ENCODE results near the gene MYH7B. TPM values are rescaled to one million over a fixed set of nuclear protein-coding genes. Genes with fewer than 3 reads are reported as not detected.

Gene MYH7B
- total and polyA plus RNA-seq, 2 experiments from 2014 or later = 73.2 to 112 TPM

- TF ChIP-seq, protein P1, sequence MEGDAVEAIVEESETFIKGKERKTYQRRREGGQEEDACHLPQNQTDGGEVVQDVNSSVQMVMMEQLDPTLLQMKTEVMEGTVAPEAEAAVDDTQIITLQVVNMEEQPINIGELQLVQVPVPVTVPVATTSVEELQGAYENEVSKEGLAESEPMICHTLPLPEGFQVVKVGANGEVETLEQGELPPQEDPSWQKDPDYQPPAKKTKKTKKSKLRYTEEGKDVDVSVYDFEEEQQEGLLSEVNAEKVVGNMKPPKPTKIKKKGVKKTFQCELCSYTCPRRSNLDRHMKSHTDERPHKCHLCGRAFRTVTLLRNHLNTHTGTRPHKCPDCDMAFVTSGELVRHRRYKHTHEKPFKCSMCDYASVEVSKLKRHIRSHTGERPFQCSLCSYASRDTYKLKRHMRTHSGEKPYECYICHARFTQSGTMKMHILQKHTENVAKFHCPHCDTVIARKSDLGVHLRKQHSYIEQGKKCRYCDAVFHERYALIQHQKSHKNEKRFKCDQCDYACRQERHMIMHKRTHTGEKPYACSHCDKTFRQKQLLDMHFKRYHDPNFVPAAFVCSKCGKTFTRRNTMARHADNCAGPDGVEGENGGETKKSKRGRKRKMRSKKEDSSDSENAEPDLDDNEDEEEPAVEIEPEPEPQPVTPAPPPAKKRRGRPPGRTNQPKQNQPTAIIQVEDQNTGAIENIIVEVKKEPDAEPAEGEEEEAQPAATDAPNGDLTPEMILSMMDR (IDR thresholded peaks at IDR 0.05; ENCODE audit: low read depth, low read length) = no peak
Measured at GRCh38 chr20:34920055-34920454, 35.6 kb upstream of the MYH7B start.

GRCh38 chr20:34921436-34921835 is 34.2 kb upstream of the MYH7B start:
- TF ChIP-seq, protein P1 (IDR thresholded peaks at IDR 0.05; ENCODE audit: low read depth, low read length) = no peak
- Histone ChIP-seq H3K4me3 (no peak overlapping the region), H3K4me1 (ENCODE audit: low read depth) (no peaks in the 10 kb centered on the region), H3K36me3 (peaks cover 14% of the 10 kb centered on the region), H3K27me3 (no peaks in the 10 kb centered on the region), H3K9me3 (ENCODE audit: low read depth) (no peaks in the 10 kb centered on the region), H3K27ac (no peak overlapping the region)
- no peak for DNase-seq (ENCODE audit: low read depth in 1 of 2, low spot score in 1 of 2)

More at GRCh38 chr20:34920055-34920454, 35.6 kb upstream of the MYH7B start:
- DNase-seq (ENCODE audit: low read depth in 1 of 2, low spot score in 1 of 2) = no peak
- Histone ChIP-seq H3K27me3 (no peaks in the 10 kb centered on the region), H3K4me1 (ENCODE audit: low read depth) (peaks cover 8% of the 10 kb centered on the region), H3K9me3 (ENCODE audit: low read depth) (no peaks in the 10 kb centered on the region), H3K36me3 (peaks cover 9% of the 10 kb centered on the region), H3K27ac (no peak overlapping the region), H3K4me3 (no peak overlapping the region)

GRCh38 chr20:34922654-34923381 is 32.9 kb upstream of the MYH7B start:
- H3K36me3 ChIP-seq = peaks cover 23% of the 10 kb centered on the region
- no peak overlapping the region for H3K4me3 ChIP-seq
- no peaks in the 10 kb centered on the region for H3K27me3 ChIP-seq
- peak in 1 of 2 donors; percentile 88 for DNase-seq (ENCODE audit: low read depth in 1 of 2, low spot score in 1 of 2)
- H3K4me1 ChIP-seq (ENCODE audit: low read depth) = no peaks in the 10 kb centered on the region
- H3K9me3 ChIP-seq (ENCODE audit: low read depth) = no peaks in the 10 kb centered on the region
- H3K27ac ChIP-seq = no peak overlapping the region
- TF ChIP-seq, protein P1 (IDR thresholded peaks at IDR 0.05; ENCODE audit: low read depth, low read length) = no peak

GRCh38 chr20:34923414-34923813 is 32.3 kb upstream of the MYH7B start:
- H3K27me3 ChIP-seq = no peaks in the 10 kb centered on the region
- H3K4me1 ChIP-seq (ENCODE audit: low read depth) = no peaks in the 10 kb centered on the region

GRCh38 chr20:34925341-34925740 is 30.3 kb upstream of the MYH7B start:
- Histone ChIP-seq H3K4me1 (ENCODE audit: low read depth) (no peaks in the 10 kb centered on the region), H3K27me3 (no peaks in the 10 kb centered on the region), H3K9me3 (ENCODE audit: low read depth) (no peaks in the 10 kb centered on the region), H3K36me3 (peaks cover 28% of the 10 kb centered on the region), H3K4me3 (no peak overlapping the region), H3K27ac (no peak overlapping the region)
- no peak for DNase-seq (ENCODE audit: low read depth in 1 of 2, low spot score in 1 of 2)
- TF ChIP-seq, protein P1 (IDR thresholded peaks at IDR 0.05; ENCODE audit: low read depth, low read length) = no peak

More at GRCh38 chr20:34923414-34923813, 32.3 kb upstream of the MYH7B start:
- H3K4me3 ChIP-seq = no peak overlapping the region
- TF ChIP-seq, protein P1 (IDR thresholded peaks at IDR 0.05; ENCODE audit: low read depth, low read length) = no peak
- peaks cover 23% of the 10 kb centered on the region for H3K36me3 ChIP-seq
- DNase-seq (ENCODE audit: low read depth in 1 of 2, low spot score in 1 of 2) = no peak
- H3K9me3 ChIP-seq (ENCODE audit: low read depth) = no peaks in the 10 kb centered on the region
- H3K27ac ChIP-seq = no peak overlapping the region

All from cardiac muscle cell (in vitro differentiated cells and primary cell).